Suprapubic skin (tissue), 3 donors: ENCODE results near the gene SLC22A3.

Source experiments
- CTCF ChIP-seq, 2 donors: fragments of 200-600 bp in 1 of 2; fragments of 450-650 bp in 1 of 2; sonication (generic) in 1 of 2; IDR thresholded peaks; one replicate each; pipeline ENCODE4 v1.5.1; 2016 to 2019; ENCODE audit warnings: antibody characterized with exemption in 2 of 2, mild to moderate bottlenecking in 1 of 2, moderate library complexity in 1 of 2
- POLR2A ChIP-seq, 2 donors: fragments of 450-650 bp; IDR thresholded peaks; one replicate each; pipeline ENCODE4 v1.6.1; 2017; ENCODE audit warnings: antibody characterized with exemption in 2 of 2, mild to moderate bottlenecking in 2 of 2, moderate library complexity in 2 of 2

- TF ChIP-seq POLR2A (IDR thresholded peaks at IDR 0.05) (no peak), CTCF (IDR thresholded peaks at IDR 0.05) (no peak)
Observed at GRCh38 chr6:160379466-160379865, 31.3 kb downstream of the SLC22A3 start.
